PFSK-1 (cell line): ENCODE data around the gene ZNF597.

Experiments
- FOXP2 ChIP-seq: optimal IDR thresholded peaks from 2 replicates; pipeline ENCODE3; 2011; ENCODE audit warnings: borderline replicate concordance, control low read depth, inconsistent platforms; ENCODE audit not compliant: insufficient read depth; ENCODE audit errors: extremely low read length, extremely low read depth
- POLR2AphosphoS5 ChIP-seq: IDR thresholded peaks from 2 replicates; pipeline ENCODE4 v1.6.1; 2012; ENCODE audit warnings: low read depth, mild to moderate bottlenecking, control low read depth, low read length, moderate library complexity
- SIN3A ChIP-seq: IDR thresholded peaks from 2 replicates; pipeline ENCODE4 v1.6.1; 2012; ENCODE audit warnings: mild to moderate bottlenecking, low read length, moderate library complexity, borderline replicate concordance; ENCODE audit not compliant: insufficient read depth
- TAF1 ChIP-seq: IDR thresholded peaks from 2 replicates; pipeline ENCODE4 v1.6.1; 2012; ENCODE audit warnings: low read length, control low read depth, borderline replicate concordance; ENCODE audit not compliant: insufficient read depth
- TF ChIP-seq, protein P1 (sequence below), 2 experiments: IDR thresholded peaks; 2 replicates each; pipeline versions ENCODE4 v1.6.1 to v1.8.0; 2011 to 2012; ENCODE audit warnings: low read depth in 2 of 2, low read length in 2 of 2, control low read depth in 1 of 2, inconsistent platforms in 1 of 2, mild to moderate bottlenecking in 1 of 2, moderate library complexity in 1 of 2; ENCODE audit not compliant: insufficient read depth in 1 of 2

DNA sequence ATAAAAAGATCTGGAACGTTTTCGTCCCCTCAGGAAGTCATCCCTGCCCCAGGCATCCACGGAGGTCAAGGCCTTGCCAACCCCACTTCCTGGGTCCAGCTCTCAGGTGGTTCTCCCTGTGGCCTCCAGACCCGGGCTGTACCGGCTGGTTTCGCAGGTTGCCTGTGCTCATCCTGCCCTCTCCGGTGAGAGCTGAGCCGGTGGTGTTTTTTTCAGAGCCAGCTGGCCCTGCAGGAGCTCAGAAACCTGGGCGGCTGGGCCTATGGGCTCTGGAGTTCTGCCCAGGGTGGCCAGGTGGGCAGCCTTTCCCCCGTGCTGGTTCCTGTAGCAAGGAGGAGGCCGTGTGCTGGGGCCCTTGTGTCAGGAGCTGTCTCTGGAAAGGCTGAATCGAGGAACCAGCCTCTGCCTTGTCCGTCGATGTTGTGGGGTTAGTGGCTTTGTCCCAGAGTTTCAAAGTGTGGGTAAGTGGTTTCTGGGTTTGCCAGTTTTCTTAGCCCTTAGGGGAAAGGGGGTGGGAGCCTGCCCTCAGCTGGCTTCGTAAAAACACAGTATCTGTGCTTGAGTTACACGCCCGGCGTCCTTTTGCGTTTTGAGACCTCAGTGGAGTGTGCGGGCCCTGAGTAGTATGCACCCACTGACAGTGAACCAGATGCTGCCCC, 28.3 kb upstream of the ZNF597 start:
- TF ChIP-seq SIN3A: no peak
- no peak for TF ChIP-seq POLR2AphosphoS5
- TF ChIP-seq FOXP2: no peak
- TF ChIP-seq, protein P1, sequence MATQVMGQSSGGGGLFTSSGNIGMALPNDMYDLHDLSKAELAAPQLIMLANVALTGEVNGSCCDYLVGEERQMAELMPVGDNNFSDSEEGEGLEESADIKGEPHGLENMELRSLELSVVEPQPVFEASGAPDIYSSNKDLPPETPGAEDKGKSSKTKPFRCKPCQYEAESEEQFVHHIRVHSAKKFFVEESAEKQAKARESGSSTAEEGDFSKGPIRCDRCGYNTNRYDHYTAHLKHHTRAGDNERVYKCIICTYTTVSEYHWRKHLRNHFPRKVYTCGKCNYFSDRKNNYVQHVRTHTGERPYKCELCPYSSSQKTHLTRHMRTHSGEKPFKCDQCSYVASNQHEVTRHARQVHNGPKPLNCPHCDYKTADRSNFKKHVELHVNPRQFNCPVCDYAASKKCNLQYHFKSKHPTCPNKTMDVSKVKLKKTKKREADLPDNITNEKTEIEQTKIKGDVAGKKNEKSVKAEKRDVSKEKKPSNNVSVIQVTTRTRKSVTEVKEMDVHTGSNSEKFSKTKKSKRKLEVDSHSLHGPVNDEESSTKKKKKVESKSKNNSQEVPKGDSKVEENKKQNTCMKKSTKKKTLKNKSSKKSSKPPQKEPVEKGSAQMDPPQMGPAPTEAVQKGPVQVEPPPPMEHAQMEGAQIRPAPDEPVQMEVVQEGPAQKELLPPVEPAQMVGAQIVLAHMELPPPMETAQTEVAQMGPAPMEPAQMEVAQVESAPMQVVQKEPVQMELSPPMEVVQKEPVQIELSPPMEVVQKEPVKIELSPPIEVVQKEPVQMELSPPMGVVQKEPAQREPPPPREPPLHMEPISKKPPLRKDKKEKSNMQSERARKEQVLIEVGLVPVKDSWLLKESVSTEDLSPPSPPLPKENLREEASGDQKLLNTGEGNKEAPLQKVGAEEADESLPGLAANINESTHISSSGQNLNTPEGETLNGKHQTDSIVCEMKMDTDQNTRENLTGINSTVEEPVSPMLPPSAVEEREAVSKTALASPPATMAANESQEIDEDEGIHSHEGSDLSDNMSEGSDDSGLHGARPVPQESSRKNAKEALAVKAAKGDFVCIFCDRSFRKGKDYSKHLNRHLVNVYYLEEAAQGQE (IDR thresholded peaks at IDR 0.05; ENCODE audit: insufficient read depth in 1 of 2, low read depth in 2 of 2, low read length in 2 of 2): no peak
- TF ChIP-seq TAF1: no peak
